ENCODE measurements around the gene MUC5AC. TPM values are rescaled to one million over a fixed set of nuclear protein-coding genes. Genes with fewer than 3 reads are reported as not detected.
"Not testable (repeated sequence)": the region's sequence is repeated elsewhere in the genome, so short reads cannot be mapped to it uniquely, and the experiment has no call there.

The MUC5AC gene
- total and polyA plus RNA-seq, 2 donors: not detected

- WGBS: 89% methylated on average over 10 of the region's 10 CpGs
- DNase-seq (ENCODE audit: extremely low spot score): no peak
- Histone ChIP-seq H3K4me1 (ENCODE audit: insufficient read depth) (no peaks in the 10 kb centered on the region), H3K36me3 (ENCODE audit: insufficient read depth) (no peaks in the 10 kb centered on the region), H3K4me3 (ENCODE audit: low read depth, low read length) (no peak overlapping the region), H3K27ac (ENCODE audit: low read depth) (no peak overlapping the region)
These were observed 7.6 kb upstream of the MUC5AC start for GRCh38 chr11:1150116-1150515.

GRCh38 chr11:1150769-1151365 is 6.9 kb upstream of the MUC5AC start:
- 33% methylated on average over 18 of the region's 18 CpGs for WGBS
- H3K27ac ChIP-seq (ENCODE audit: low read depth): no peak overlapping the region
- no peaks in the 10 kb centered on the region for H3K36me3 ChIP-seq (ENCODE audit: insufficient read depth)
- DNase-seq (ENCODE audit: extremely low spot score): no peak
- H3K4me1 ChIP-seq (ENCODE audit: insufficient read depth): no peaks in the 10 kb centered on the region
- H3K4me3 ChIP-seq (ENCODE audit: low read depth, low read length): no peak overlapping the region

- H3K4me3 ChIP-seq (ENCODE audit: low read depth, low read length): no peak overlapping the region
These were observed 6.1 kb upstream of the MUC5AC start for GRCh38 chr11:1151366-1152315.

DNA sequence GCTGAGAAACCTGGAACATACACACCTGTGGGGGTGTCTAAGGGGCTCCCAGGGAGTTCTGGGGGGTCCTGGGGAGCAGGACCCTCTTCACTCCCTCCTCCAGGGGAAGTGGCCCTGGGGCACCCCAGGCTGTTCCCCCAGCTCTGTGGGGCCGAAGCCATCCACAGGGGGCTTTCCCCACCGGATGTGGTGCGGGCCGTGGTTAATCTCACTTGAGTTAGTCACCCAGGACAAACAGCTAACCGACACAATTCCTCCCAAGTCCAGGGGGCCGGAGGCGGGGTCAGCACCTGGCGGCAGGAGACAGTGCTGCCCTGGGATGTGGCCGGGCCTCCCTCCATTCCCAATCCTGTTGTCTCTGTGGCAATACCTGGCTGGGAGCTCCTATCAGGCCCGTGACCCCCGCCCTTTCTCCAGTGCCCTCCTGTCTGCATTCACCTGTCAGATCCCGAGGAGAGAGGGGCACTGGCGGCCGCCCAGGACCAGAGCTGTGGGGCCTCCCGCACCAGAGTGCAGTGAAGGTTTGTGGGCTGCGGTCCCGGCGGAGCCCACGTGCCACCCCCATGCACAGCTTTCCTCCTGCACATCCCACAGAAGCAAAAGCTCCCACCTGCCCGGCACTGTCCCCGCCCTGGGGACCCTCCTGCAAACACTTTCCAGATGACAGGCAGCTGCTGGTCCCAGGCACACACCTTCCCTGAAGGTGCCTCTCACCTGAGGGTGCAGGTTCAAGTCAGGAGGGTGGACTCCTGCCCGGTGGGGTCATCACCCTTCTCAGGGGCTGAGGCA is 5.2 kb upstream of the MUC5AC start:
- Histone ChIP-seq H3K4me3 (ENCODE audit: low read depth, low read length) (no peak overlapping the region), H3K27ac (ENCODE audit: low read depth) (no peak overlapping the region), H3K4me1 (ENCODE audit: insufficient read depth) (no peaks in the 10 kb centered on the region), H3K36me3 (ENCODE audit: insufficient read depth) (no peaks in the 10 kb centered on the region)
- DNase-seq (ENCODE audit: extremely low spot score): no peak
- WGBS: 65% methylated on average over 22 of the region's 22 CpGs

More at GRCh38 chr11:1151366-1152315, 6.1 kb upstream of the MUC5AC start:
- Histone ChIP-seq H3K27ac (ENCODE audit: low read depth) (no peak overlapping the region), H3K36me3 (ENCODE audit: insufficient read depth) (no peaks in the 10 kb centered on the region), H3K4me1 (ENCODE audit: insufficient read depth) (no peaks in the 10 kb centered on the region)
- DNase-seq (ENCODE audit: extremely low spot score): no peak
- WGBS: 75% methylated on average over 22 of the region's 22 CpGs

- WGBS: 82% methylated on average over 28 of the region's 28 CpGs
- DNase-seq (ENCODE audit: extremely low spot score): no peak
These were observed 4.4 kb upstream of the MUC5AC start for GRCh38 chr11:1153105-1153950.

GRCh38 chr11:1153951-1154493 is 3.7 kb upstream of the MUC5AC start:
- no peak overlapping the region for H3K27ac ChIP-seq (ENCODE audit: low read depth)
- no peak for DNase-seq (ENCODE audit: extremely low spot score)
- no peaks in the 10 kb centered on the region for H3K36me3 ChIP-seq (ENCODE audit: insufficient read depth)
- H3K4me1 ChIP-seq (ENCODE audit: insufficient read depth): no peaks in the 10 kb centered on the region
- H3K4me3 ChIP-seq (ENCODE audit: low read depth, low read length): no peak overlapping the region
- WGBS: 74% methylated on average over 14 of the region's 14 CpGs

More at GRCh38 chr11:1153105-1153950, 4.4 kb upstream of the MUC5AC start:
- H3K4me3 ChIP-seq (ENCODE audit: low read depth, low read length): no peak overlapping the region
- no peaks in the 10 kb centered on the region for H3K36me3 ChIP-seq (ENCODE audit: insufficient read depth)
- no peaks in the 10 kb centered on the region for H3K4me1 ChIP-seq (ENCODE audit: insufficient read depth)
- no peak overlapping the region for H3K27ac ChIP-seq (ENCODE audit: low read depth)

DNA sequence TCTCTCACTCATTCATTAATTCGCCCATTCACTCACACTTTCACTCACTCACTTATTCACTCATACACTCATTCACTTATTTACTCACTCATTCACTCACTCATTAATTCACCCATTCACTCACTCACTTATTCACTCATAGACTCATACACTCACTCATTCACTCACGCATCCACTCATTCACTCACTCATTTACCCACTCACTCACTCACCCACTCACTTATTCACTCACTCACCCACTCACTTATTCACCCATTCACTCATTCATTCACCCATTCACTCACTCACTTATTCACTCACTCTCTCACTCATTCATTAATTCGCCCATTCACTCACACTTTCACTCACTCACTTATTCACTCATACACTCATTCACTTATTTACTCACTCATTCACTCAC is 3.1 kb upstream of the MUC5AC start:
- not testable (repeated sequence) for H3K4me3 ChIP-seq (ENCODE audit: low read depth, low read length)

DNA sequence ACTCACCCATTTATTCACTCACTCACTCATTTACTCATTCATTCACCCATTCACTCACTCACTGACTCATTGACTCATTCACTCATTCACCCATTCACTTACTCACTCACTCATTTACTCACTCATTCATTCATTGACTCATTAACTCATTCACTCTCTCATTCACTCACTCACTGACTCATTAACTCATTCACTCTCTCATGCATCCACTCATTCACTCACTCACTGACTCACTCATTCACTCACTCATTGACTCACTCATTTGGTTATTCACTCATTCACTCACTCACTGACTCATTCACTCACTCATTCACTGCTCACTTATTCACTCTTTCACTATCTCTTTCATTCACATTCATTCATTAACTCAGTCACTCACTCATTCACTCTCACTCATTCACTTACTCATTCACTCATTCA is 2.5 kb upstream of the MUC5AC start:
- Histone ChIP-seq H3K4me1 (ENCODE audit: insufficient read depth) (no peaks in the 10 kb centered on the region), H3K4me3 (ENCODE audit: low read depth, low read length) (no peak overlapping the region), H3K27ac (ENCODE audit: low read depth) (no peak overlapping the region), H3K36me3 (ENCODE audit: insufficient read depth) (no peaks in the 10 kb centered on the region)
- no peak for DNase-seq (ENCODE audit: extremely low spot score)

More for the DNA sequence above, 3.1 kb upstream of the MUC5AC start:
- not testable (repeated sequence) for H3K4me1 ChIP-seq (ENCODE audit: insufficient read depth); H3K27ac ChIP-seq (ENCODE audit: low read depth); DNase-seq (ENCODE audit: extremely low spot score); H3K36me3 ChIP-seq (ENCODE audit: insufficient read depth)
- WGBS: no CpG with 5 or more reads among the region's 3 CpGs

DNA sequence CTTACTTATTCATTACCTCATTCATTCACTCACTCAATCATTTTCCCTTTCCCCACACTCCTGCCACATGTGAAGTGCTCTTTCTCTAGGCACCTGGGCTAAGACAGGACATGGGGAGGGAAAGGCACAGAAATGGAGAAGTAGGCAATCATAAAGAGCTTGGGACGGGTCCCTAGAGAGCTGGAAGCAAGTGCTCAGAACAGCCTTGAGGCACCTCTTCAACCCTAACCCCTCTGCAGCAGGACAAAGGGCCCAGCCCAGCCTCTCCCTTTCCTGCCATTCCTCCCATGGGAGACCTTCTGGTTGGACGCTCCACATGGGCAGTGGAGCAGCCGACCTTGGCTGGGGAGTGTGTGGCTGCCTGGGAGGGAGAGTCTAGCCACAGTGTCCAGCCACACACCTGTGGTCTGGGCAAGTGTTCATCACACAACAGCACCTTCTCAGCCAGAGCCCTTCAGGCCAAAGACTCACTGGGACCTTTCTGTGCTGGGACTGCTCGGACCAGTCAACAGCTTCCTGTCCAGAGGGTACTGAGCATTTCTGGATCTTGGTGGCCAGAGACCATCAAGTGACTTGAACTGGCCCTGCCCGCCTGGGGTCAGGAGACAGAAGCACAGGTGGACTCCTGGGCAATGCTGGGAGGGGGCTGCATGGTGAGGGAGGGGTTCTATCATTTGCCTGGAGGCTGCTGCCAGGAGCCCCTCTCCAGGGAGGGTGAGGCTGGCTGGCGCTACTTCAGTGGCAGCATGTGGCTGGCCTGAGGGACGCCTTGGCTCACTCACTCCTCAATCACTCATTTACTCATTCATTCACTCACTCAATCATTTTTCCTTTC is 1.0 kb upstream of the MUC5AC start:
- 91% methylated on average over 7 of the region's 7 CpGs for WGBS
- no peak for DNase-seq (ENCODE audit: extremely low spot score)
- Histone ChIP-seq H3K4me3 (ENCODE audit: low read depth, low read length) (no peak overlapping the region), H3K4me1 (ENCODE audit: insufficient read depth) (no peaks in the 10 kb centered on the region), H3K36me3 (ENCODE audit: insufficient read depth) (no peaks in the 10 kb centered on the region), H3K27ac (ENCODE audit: low read depth) (no peak overlapping the region)

GRCh38 chr11:1157341-1157644 is 460 bp upstream of the MUC5AC start:
- WGBS: 68% methylated on average over 4 of the region's 4 CpGs
- H3K4me1 ChIP-seq (ENCODE audit: insufficient read depth): no peaks in the 10 kb centered on the region
- no peak for DNase-seq (ENCODE audit: extremely low spot score)
- no peaks in the 10 kb centered on the region for H3K36me3 ChIP-seq (ENCODE audit: insufficient read depth)
- no peak overlapping the region for H3K4me3 ChIP-seq (ENCODE audit: low read depth, low read length)
- no peak overlapping the region for H3K27ac ChIP-seq (ENCODE audit: low read depth)

DNA sequence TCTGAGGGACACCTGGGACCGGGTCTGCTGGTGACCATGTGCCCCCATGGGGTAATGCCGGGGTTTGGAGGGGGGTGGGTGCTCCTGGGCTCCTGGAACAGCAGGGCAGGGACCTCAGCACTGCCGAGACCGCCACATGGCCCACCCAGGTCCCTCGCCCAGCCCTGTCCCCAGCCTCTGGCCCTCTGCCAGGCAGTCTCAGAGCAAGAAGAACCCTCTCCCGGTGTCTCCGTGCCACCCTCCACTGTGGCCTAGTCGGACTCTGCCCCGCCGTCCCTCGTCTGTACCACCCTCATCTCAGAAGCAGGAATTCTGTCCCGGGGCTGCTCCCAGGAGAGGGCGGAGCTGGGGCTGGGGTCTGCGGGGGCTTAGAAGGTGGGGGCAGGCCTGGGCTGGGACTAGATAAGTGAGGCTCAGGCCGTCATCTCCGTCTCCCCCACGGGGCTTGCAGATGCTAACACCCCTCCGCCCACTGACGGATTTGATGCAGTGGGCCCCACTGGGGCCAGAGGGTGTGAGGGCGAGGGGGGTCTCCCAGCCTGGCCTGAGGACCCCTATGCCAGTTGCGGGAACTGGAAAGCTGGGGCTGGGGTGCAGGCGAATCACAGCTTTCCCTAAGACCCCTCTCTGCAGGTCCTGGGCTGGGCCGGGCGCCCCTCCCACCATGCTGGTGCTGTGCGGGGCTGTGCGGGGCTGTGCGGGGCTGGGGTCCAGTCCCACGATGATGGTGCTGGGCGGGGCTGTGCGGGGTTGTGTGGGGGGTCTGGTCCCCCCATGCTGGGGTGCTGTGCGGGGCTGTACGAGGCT is 1.1 kb downstream of the MUC5AC start:
- Histone ChIP-seq H3K36me3 (ENCODE audit: insufficient read depth) (no peaks in the 10 kb centered on the region), H3K4me3 (ENCODE audit: low read depth, low read length) (no peak overlapping the region), H3K27ac (ENCODE audit: low read depth) (no peak overlapping the region), H3K4me1 (ENCODE audit: insufficient read depth) (no peaks in the 10 kb centered on the region)
- DNase-seq (ENCODE audit: extremely low spot score): no peak
- WGBS: 74% methylated on average over 32 of the region's 32 CpGs

Data from urinary bladder (tissue), 4 donors.